Raji (cell line): Measurements from ENCODE around the gene KAT14.

Experiments used
- POLR2A ChIP-seq: IDR thresholded peaks from 2 replicates; pipeline ENCODE4 v1.6.1; 2011; ENCODE audit warnings: low read depth, low read length, control low read depth; ENCODE audit not compliant: insufficient read depth

KAT14 gene

GRCh38 chr20:18139832-18140231 is 2.2 kb downstream of the KAT14 start:
- TF ChIP-seq POLR2A, result no peak; the same call in 1 of the 2 replicates

GRCh38 chr20:18144541-18145099 is 7.0 kb downstream of the KAT14 start:
- TF ChIP-seq POLR2A, result no peak

- no peak for TF ChIP-seq POLR2A
Measured at GRCh38 chr20:18154342-18154741, 16.7 kb downstream of the KAT14 start.

- no peak for TF ChIP-seq POLR2A
Measured at GRCh38 chr20:18156045-18156444, 18.4 kb downstream of the KAT14 start.

- TF ChIP-seq POLR2A, result no peak
Measured at GRCh38 chr20:18164356-18164755, 26.7 kb downstream of the KAT14 start.

- TF ChIP-seq POLR2A, result no peak
Measured at GRCh38 chr20:18165553-18165952, 27.9 kb downstream of the KAT14 start.

- no peak for TF ChIP-seq POLR2A
Measured at GRCh38 chr20:18166241-18166881, 28.7 kb downstream of the KAT14 start.

- no peak for TF ChIP-seq POLR2A
Measured at GRCh38 chr20:18166950-18167349, 29.3 kb downstream of the KAT14 start.

- TF ChIP-seq POLR2A, result no peak
Measured at GRCh38 chr20:18172379-18172778, 34.7 kb downstream of the KAT14 start.

GRCh38 chr20:18174906-18175683 is 37.4 kb downstream of the KAT14 start:
- TF ChIP-seq POLR2A, result no peak

- no peak for TF ChIP-seq POLR2A
Measured at GRCh38 chr20:18176318-18176785, 38.7 kb downstream of the KAT14 start.

- no peak for TF ChIP-seq POLR2A
Measured at GRCh38 chr20:18180815-18181214, 43.2 kb downstream of the KAT14 start.

- TF ChIP-seq POLR2A, result no peak
Measured at GRCh38 chr20:18187020-18187419, 49.4 kb downstream of the KAT14 start.

GRCh38 chr20:18188434-18188833 is 50.8 kb downstream of the KAT14 start:
- TF ChIP-seq POLR2A, result no peak

- no peak for TF ChIP-seq POLR2A
Measured at GRCh38 chr20:18190338-18191233, 52.9 kb downstream of the KAT14 start.
